Ishikawa (cell line): ENCODE results near the gene PCBD2.

Source experiments
- CEBPB ChIP-seq: IDR thresholded peaks from 2 replicates; pipeline ENCODE4 v1.6.1; 2012
- CREB1 ChIP-seq: IDR thresholded peaks from 2 replicates; pipeline ENCODE4 v1.6.1; 2012; ENCODE audit warnings: low read depth
- EP300 ChIP-seq: IDR thresholded peaks from 2 replicates; pipeline ENCODE4 v1.6.1; 2012; ENCODE audit warnings: borderline replicate concordance
- FOXM1 ChIP-seq: IDR thresholded peaks from 2 replicates; pipeline ENCODE4 v1.6.1; 2012; ENCODE audit warnings: low read depth, borderline replicate concordance
- RAD21 ChIP-seq: IDR thresholded peaks from 2 replicates; pipeline ENCODE4 v1.6.1; 2012; ENCODE audit warnings: low read depth
- REST ChIP-seq: IDR thresholded peaks from 2 replicates; pipeline ENCODE4 v1.6.1; 2012; ENCODE audit warnings: low read depth, mild to moderate bottlenecking
- TAF1 ChIP-seq: IDR thresholded peaks from 2 replicates; pipeline ENCODE4 v1.6.1; 2012; ENCODE audit warnings: low read depth, mild to moderate bottlenecking
- TCF12 ChIP-seq: IDR thresholded peaks from 2 replicates; pipeline ENCODE4 v1.6.1; 2012; ENCODE audit warnings: low read depth
- TEAD4 ChIP-seq: IDR thresholded peaks from 2 replicates; pipeline ENCODE4 v1.6.1; 2012
- YY1 ChIP-seq: IDR thresholded peaks from 2 replicates; pipeline ENCODE4 v1.6.1; 2012; ENCODE audit warnings: low read depth
- ZBTB7A ChIP-seq: IDR thresholded peaks from 2 replicates; pipeline ENCODE4 v1.6.1; 2012; ENCODE audit warnings: low read depth

- no peak for TF ChIP-seq YY1
- TF ChIP-seq EP300 = no peak
- TF ChIP-seq FOXM1 = no peak
- TF ChIP-seq TCF12 = no peak
- no peak for TF ChIP-seq CEBPB
- TF ChIP-seq TEAD4 = no peak
- no peak for TF ChIP-seq RAD21
- no peak for TF ChIP-seq REST
- TF ChIP-seq ZBTB7A = no peak
- no peak for TF ChIP-seq TAF1
- no peak for TF ChIP-seq CREB1
Measured at GRCh38 chr5:135011355-135012032, 106.6 kb downstream of the PCBD2 start.
